ENCODE measurements around the gene PRKCQ. TPM values are rescaled to one million over a fixed set of nuclear protein-coding genes. Genes with fewer than 3 reads are reported as not detected.

Gene PRKCQ
- total RNA-seq, 4 donors from 2014 or later, result 0.21 to 0.30 TPM; not detected in 2

- no peak for DNase-seq (ENCODE audit: low spot score in 2 of 2)
- H3K27ac ChIP-seq, result no peak overlapping the region
- TF ChIP-seq, protein P1, sequence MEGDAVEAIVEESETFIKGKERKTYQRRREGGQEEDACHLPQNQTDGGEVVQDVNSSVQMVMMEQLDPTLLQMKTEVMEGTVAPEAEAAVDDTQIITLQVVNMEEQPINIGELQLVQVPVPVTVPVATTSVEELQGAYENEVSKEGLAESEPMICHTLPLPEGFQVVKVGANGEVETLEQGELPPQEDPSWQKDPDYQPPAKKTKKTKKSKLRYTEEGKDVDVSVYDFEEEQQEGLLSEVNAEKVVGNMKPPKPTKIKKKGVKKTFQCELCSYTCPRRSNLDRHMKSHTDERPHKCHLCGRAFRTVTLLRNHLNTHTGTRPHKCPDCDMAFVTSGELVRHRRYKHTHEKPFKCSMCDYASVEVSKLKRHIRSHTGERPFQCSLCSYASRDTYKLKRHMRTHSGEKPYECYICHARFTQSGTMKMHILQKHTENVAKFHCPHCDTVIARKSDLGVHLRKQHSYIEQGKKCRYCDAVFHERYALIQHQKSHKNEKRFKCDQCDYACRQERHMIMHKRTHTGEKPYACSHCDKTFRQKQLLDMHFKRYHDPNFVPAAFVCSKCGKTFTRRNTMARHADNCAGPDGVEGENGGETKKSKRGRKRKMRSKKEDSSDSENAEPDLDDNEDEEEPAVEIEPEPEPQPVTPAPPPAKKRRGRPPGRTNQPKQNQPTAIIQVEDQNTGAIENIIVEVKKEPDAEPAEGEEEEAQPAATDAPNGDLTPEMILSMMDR (IDR thresholded peaks at IDR 0.05), result no peak
- TF ChIP-seq EP300 (IDR thresholded peaks at IDR 0.05), result no peak
- TF ChIP-seq POLR2A (IDR thresholded peaks at IDR 0.05), result no peak
- H3K27me3 ChIP-seq, result no peaks in the 10 kb centered on the region
- H3K4me3 ChIP-seq, result no peak overlapping the region
- H3K36me3 ChIP-seq, result no peaks in the 10 kb centered on the region
- WGBS, 2 donors, result 92 to 93% methylated on average over 11 of the region's 11 CpGs
- no peaks in the 10 kb centered on the region for H3K9me3 ChIP-seq
- no peaks in the 10 kb centered on the region for H3K4me1 ChIP-seq
Observed at GRCh38 chr10:6431186-6431585, 148.9 kb downstream of the PRKCQ start.

- H3K4me1 ChIP-seq, result no peaks in the 10 kb centered on the region
- H3K4me3 ChIP-seq, result no peak overlapping the region
- no peak for DNase-seq (ENCODE audit: low spot score in 2 of 2)
- H3K9me3 ChIP-seq, result no peaks in the 10 kb centered on the region
- WGBS, 2 donors, result 91 to 92% methylated on average over 21 of the region's 21 CpGs
- no peaks in the 10 kb centered on the region for H3K27me3 ChIP-seq
- TF ChIP-seq, protein P1 (IDR thresholded peaks at IDR 0.05), result no peak
- TF ChIP-seq POLR2A (IDR thresholded peaks at IDR 0.05) (no peak), EP300 (IDR thresholded peaks at IDR 0.05) (no peak)
- H3K27ac ChIP-seq, result no peak overlapping the region
- H3K36me3 ChIP-seq, result no peaks in the 10 kb centered on the region
Observed at GRCh38 chr10:6430423-6430980, 149.6 kb downstream of the PRKCQ start.

- Histone ChIP-seq H3K36me3 (no peaks in the 10 kb centered on the region), H3K27me3 (no peaks in the 10 kb centered on the region), H3K4me3 (no peak overlapping the region), H3K9me3 (no peaks in the 10 kb centered on the region), H3K27ac (no peak overlapping the region), H3K4me1 (no peaks in the 10 kb centered on the region)
- no peak for TF ChIP-seq POLR2A (IDR thresholded peaks at IDR 0.05)
- TF ChIP-seq, protein P1 (IDR thresholded peaks at IDR 0.05), result no peak
- TF ChIP-seq EP300 (IDR thresholded peaks at IDR 0.05), result no peak
- WGBS, 2 donors, result 84 to 89% methylated on average over 10 of the region's 10 CpGs
- no peak for DNase-seq (ENCODE audit: low spot score in 2 of 2)
Observed at GRCh38 chr10:6427357-6427959, 152.6 kb downstream of the PRKCQ start.

DNA sequence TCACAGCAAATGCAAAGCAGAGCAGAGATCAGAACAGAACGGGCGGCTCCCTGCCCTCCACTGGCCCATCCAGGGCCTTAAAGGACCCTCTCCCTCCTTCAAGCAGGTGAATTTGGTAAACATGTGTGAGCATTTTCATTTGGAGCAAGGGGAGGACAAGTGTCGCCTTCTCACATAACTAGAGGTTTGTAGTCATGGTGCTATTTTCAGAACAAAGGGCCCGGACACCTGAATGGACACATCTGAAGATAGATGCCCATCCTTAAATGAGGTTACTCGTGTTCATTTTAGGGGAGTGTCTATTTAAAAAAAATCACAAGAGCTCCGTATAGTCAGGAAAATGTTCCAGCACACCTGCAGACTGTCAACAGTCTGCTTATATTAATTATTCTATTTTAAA lies 153.8 kb downstream of the PRKCQ start:
- Histone ChIP-seq H3K36me3 (no peaks in the 10 kb centered on the region), H3K4me1 (no peaks in the 10 kb centered on the region), H3K4me3 (no peak overlapping the region), H3K9me3 (no peaks in the 10 kb centered on the region), H3K27ac (no peak overlapping the region), H3K27me3 (no peaks in the 10 kb centered on the region)
- DNase-seq (ENCODE audit: low spot score in 2 of 2), result no peak
- 83 to 94% methylated on average over 6 of the region's 6 CpGs for WGBS, 2 donors
- TF ChIP-seq, protein P1 (IDR thresholded peaks at IDR 0.05), result no peak
- TF ChIP-seq EP300 (IDR thresholded peaks at IDR 0.05), result no peak

GRCh38 chr10:6423413-6424170 lies 156.5 kb downstream of the PRKCQ start:
- no peak overlapping the region for H3K27ac ChIP-seq
- H3K27me3 ChIP-seq, result no peaks in the 10 kb centered on the region
- H3K9me3 ChIP-seq, result no peaks in the 10 kb centered on the region
- no peaks in the 10 kb centered on the region for H3K4me1 ChIP-seq
- no peak overlapping the region for H3K4me3 ChIP-seq
- WGBS, 2 donors, result 83 to 84% methylated on average over 17 of the region's 17 CpGs
- no peaks in the 10 kb centered on the region for H3K36me3 ChIP-seq
- no peak for DNase-seq (ENCODE audit: low spot score in 2 of 2)
- TF ChIP-seq POLR2A (IDR thresholded peaks at IDR 0.05) (no peak), EP300 (IDR thresholded peaks at IDR 0.05) (no peak)
- TF ChIP-seq, protein P1 (IDR thresholded peaks at IDR 0.05), result no peak

Data from tibial nerve (tissue), 4 donors.